Fibroblast of the aortic adventitia (primary cell): ENCODE measurements around the gene ZNF345. TPM values are rescaled to one million over a fixed set of nuclear protein-coding genes. Genes with fewer than 3 reads are reported as not detected.

Source experiments
- DNase-seq: peaks from one replicate; pipeline ENCODE4 v3.0.0-alpha.2; 2010; ENCODE audit warnings: low read depth
- H3K4me3 ChIP-seq: 2 replicates; pipeline ENCODE4 v1.5.1; 2011; ENCODE audit warnings: low read depth, mild to moderate bottlenecking, control low read depth, low read length, moderate library complexity
- CTCF ChIP-seq: IDR thresholded peaks from 2 replicates; pipeline ENCODE4 v1.5.1; 2011; ENCODE audit warnings: mild to moderate bottlenecking, low read length, control low read depth, inconsistent platforms; ENCODE audit not compliant: insufficient read depth
- total RNA-seq: library from RNA; depleted of rRNA; stranded (reverse); fragments of >200 nt; gene quantifications from 2 replicates; pipeline ENCODE4 v1.2.3, GENCODE V29; 2012; ENCODE audit warnings: low replicate concordance

ZNF345 gene
- total RNA-seq, 1 donor, result 5.5 TPM

- H3K4me3 ChIP-seq, result no peak overlapping the region
- TF ChIP-seq CTCF, result no peak
- DNase-seq, result peak; percentile 1
Measured at GRCh38 chr19:36876993-36877938, 26.6 kb downstream of the ZNF345 start.

- no peak for DNase-seq
- no peak for TF ChIP-seq CTCF
- H3K4me3 ChIP-seq, result no peak overlapping the region
Measured at GRCh38 chr19:36891768-36892357, 41.2 kb downstream of the ZNF345 start.

- no peak for DNase-seq
- no peak overlapping the region for H3K4me3 ChIP-seq
- TF ChIP-seq CTCF, result no peak
Measured at GRCh38 chr19:36894849-36895383, 44.2 kb downstream of the ZNF345 start.

GRCh38 chr19:36898422-36898821, 47.7 kb downstream of the ZNF345 start:
- TF ChIP-seq CTCF, result no peak
- DNase-seq, result no peak
- no peak overlapping the region for H3K4me3 ChIP-seq

GRCh38 chr19:36915992-36916830, 65.5 kb downstream of the ZNF345 start, which contains the start of the genes ZNF568 and ZNF829:
Gene ZNF568, plus strand, starts transcription at chr19:36916332. Its CDS starts 6,439 bp downstream, at chr19:36922771.
Gene ZNF829, minus strand, starts transcription at chr19:36916291. Its CDS starts 1,124 bp downstream, at chr19:36915167.
- DNase-seq, result peak; percentile 87
- TF ChIP-seq CTCF, result peak; percentile 71
- H3K4me3 ChIP-seq, result peak within 1 kb of the TSS; percentile 93

GRCh38 chr19:36916991-36917390, 66.3 kb downstream of the ZNF345 start:
- H3K4me3 ChIP-seq, result peak overlapping the region; percentile 93
- TF ChIP-seq CTCF, result no peak
- DNase-seq, result peak; percentile 36
